ENCODE data around the gene HTRA1.

Gene HTRA1

GRCh38 chr10:122455376-122456079, 5.8 kb upstream of the HTRA1 start:
- no peak for DNase-seq

- DNase-seq, result no peak
Measured at GRCh38 chr10:122457934-122458333, 3.4 kb upstream of the HTRA1 start.

- DNase-seq, result no peak
Measured at GRCh38 chr10:122458693-122459092, 2.7 kb upstream of the HTRA1 start.

GRCh38 chr10:122459561-122460273, 1.6 kb upstream of the HTRA1 start:
- no peak for DNase-seq

- DNase-seq, result no peak
Measured at GRCh38 chr10:122460891-122461293, 461 bp upstream of the HTRA1 start.

GRCh38 chr10:122461729-122462532, 578 bp downstream of the HTRA1 start:
- DNase-seq, result no peak

- DNase-seq, result no peak
Measured at GRCh38 chr10:122462533-122463465, 1.4 kb downstream of the HTRA1 start.

- DNase-seq, result no peak
Measured at GRCh38 chr10:122463466-122464249, 2.3 kb downstream of the HTRA1 start.

- DNase-seq, result no peak
Measured at GRCh38 chr10:122464250-122464510, 2.8 kb downstream of the HTRA1 start.

- DNase-seq, result no peak
Measured at GRCh38 chr10:122464586-122464985, 3.2 kb downstream of the HTRA1 start.

GRCh38 chr10:122465401-122466040, 4.2 kb downstream of the HTRA1 start:
- no peak for DNase-seq

GRCh38 chr10:122466951-122467381, 5.6 kb downstream of the HTRA1 start:
- no peak for DNase-seq

- DNase-seq, result no peak
Measured at GRCh38 chr10:122467701-122468100, 6.3 kb downstream of the HTRA1 start.

- no peak for DNase-seq
Measured at GRCh38 chr10:122468307-122468925, 7.1 kb downstream of the HTRA1 start.

- no peak for DNase-seq
Measured at GRCh38 chr10:122468926-122469781, 7.8 kb downstream of the HTRA1 start.

GRCh38 chr10:122469848-122470247, 8.5 kb downstream of the HTRA1 start:
- no peak for DNase-seq

- DNase-seq, result no peak
Measured at GRCh38 chr10:122471531-122472177, 10.3 kb downstream of the HTRA1 start.

- DNase-seq, result no peak
Measured at GRCh38 chr10:122473116-122473515, 11.8 kb downstream of the HTRA1 start.

GRCh38 chr10:122474131-122474818, 12.9 kb downstream of the HTRA1 start:
- DNase-seq, result no peak

Measured in bone marrow (tissue), 2 donors.